Neuronal stem cell (in vitro differentiated cells): ENCODE results near the gene CDC34.

ENCODE experiments used
- DNase-seq: peaks from one replicate; pipeline ENCODE4 v3.0.0-alpha.2; 2013; ENCODE audit warnings: low spot score
- H2AFZ ChIP-seq: one replicate; pipeline ENCODE4 v1.6.1; 2013; ENCODE audit warnings: mild to moderate bottlenecking, low read length, inconsistent platforms
- H2AK5ac ChIP-seq: 2 replicates; pipeline ENCODE4 v1.6.1; 2013; ENCODE audit warnings: low read depth, mild to moderate bottlenecking, inconsistent platforms, low read length, moderate library complexity, mixed read lengths
- H2BK120ac ChIP-seq: 2 replicates; pipeline ENCODE4 v1.6.1; 2013; ENCODE audit warnings: low read depth, mild to moderate bottlenecking, inconsistent platforms, low read length, moderate library complexity, mixed read lengths
- H2BK12ac ChIP-seq: one replicate; pipeline ENCODE4 v1.6.1; 2013; ENCODE audit warnings: low read length, inconsistent platforms
- H2BK15ac ChIP-seq: 2 replicates; pipeline ENCODE4 v1.6.1; 2013; ENCODE audit warnings: mild to moderate bottlenecking, low read length, inconsistent platforms, mixed read lengths
- H2BK5ac ChIP-seq: one replicate; pipeline ENCODE4 v1.6.1; 2013; ENCODE audit warnings: inconsistent platforms, mild to moderate bottlenecking, low read length, moderate library complexity
- H3K14ac ChIP-seq: one replicate; pipeline ENCODE4 v1.6.1; 2013; ENCODE audit warnings: low read length, inconsistent platforms
- H3K18ac ChIP-seq: 2 replicates; pipeline ENCODE4 v1.6.1; 2013; ENCODE audit warnings: low read length, inconsistent platforms
- H3K23ac ChIP-seq: 2 replicates; pipeline ENCODE4 v1.6.1; 2013; ENCODE audit warnings: low read depth, mild to moderate bottlenecking, mixed read lengths, low read length, inconsistent platforms; ENCODE audit not compliant: poor library complexity
- H3K27ac ChIP-seq: replicated peaks from 3 replicates; pipeline ENCODE4 v1.5.1; 2013; ENCODE audit warnings: low read length, inconsistent platforms
- H3K27me3 ChIP-seq, 3 experiments: 2 replicates each; pipeline ENCODE4 v1.6.1; 2013; ENCODE audit warnings: low read length in 3 of 3, mild to moderate bottlenecking in 2 of 3, inconsistent platforms in 1 of 3, low read depth in 1 of 3, mixed read lengths in 1 of 3, moderate library complexity in 1 of 3; ENCODE audit not compliant: control insufficient read depth in 3 of 3, insufficient read depth in 3 of 3
- H3K36me3 ChIP-seq, 2 donors: replicated peaks in 1 of 2; 2 replicates each; pipeline ENCODE4 v1.6.1; 2013; ENCODE audit warnings: low read length in 2 of 2; ENCODE audit not compliant: control insufficient read depth in 2 of 2, insufficient read depth in 2 of 2
- H3K4ac ChIP-seq: 2 replicates; pipeline ENCODE4 v1.6.1; 2013; ENCODE audit warnings: inconsistent platforms, mild to moderate bottlenecking, low read length, moderate library complexity
- H3K4me1 ChIP-seq, 2 donors: 1 replicate in 1 of 2; 2 replicates in 1 of 2; pipeline ENCODE4 v1.6.1; 2013; ENCODE audit warnings: low read length in 2 of 2, low read depth in 1 of 2; ENCODE audit not compliant: control insufficient read depth in 2 of 2, insufficient read depth in 1 of 2
- H3K4me2 ChIP-seq: one replicate; pipeline ENCODE4 v1.6.1; 2013; ENCODE audit warnings: mild to moderate bottlenecking, low read length, inconsistent platforms; ENCODE audit not compliant: insufficient read depth, poor library complexity, severe bottlenecking
- H3K4me3 ChIP-seq, 2 donors: 2 replicates each; pipeline ENCODE4 v1.5.1; 2013; ENCODE audit warnings: low read length in 2 of 2, mild to moderate bottlenecking in 2 of 2, inconsistent platforms in 1 of 2, moderate library complexity in 1 of 2
- H3K79me1 ChIP-seq: one replicate; pipeline ENCODE4 v1.6.1; 2013; ENCODE audit warnings: low read depth, mild to moderate bottlenecking, inconsistent platforms, low read length, moderate library complexity
- H3K9ac ChIP-seq: one replicate; pipeline ENCODE4 v1.6.1; 2013; ENCODE audit warnings: mild to moderate bottlenecking, low read depth, low read length, inconsistent platforms; ENCODE audit not compliant: poor library complexity
- H3K9me3 ChIP-seq, 2 donors: replicated peaks in 1 of 2; 2 replicates each; pipeline versions ENCODE3 to v1.6.1; 2013; ENCODE audit warnings: low read length in 2 of 2, mild to moderate bottlenecking in 2 of 2, inconsistent platforms in 1 of 2, low read depth in 1 of 2, mixed read lengths in 1 of 2, moderate library complexity in 1 of 2; ENCODE audit not compliant: control insufficient read depth in 2 of 2, insufficient read depth in 1 of 2
- H4K8ac ChIP-seq: one replicate; pipeline ENCODE4 v1.6.1; 2013; ENCODE audit warnings: low read depth, mild to moderate bottlenecking, inconsistent platforms, low read length, moderate library complexity
- H4K91ac ChIP-seq: one replicate; pipeline ENCODE4 v1.6.1; 2013; ENCODE audit warnings: low read length, low read depth, mild to moderate bottlenecking, inconsistent platforms; ENCODE audit not compliant: poor library complexity
- WGBS, 2 donors: extraction: QIAGEN DNeasy Blood & Tissue Kit; methylation state at CpG; one replicate each; pipeline ENCODE4 v1.1.7; 2013; ENCODE audit warnings: missing lambda C conversion rate in 2 of 2, mixed read lengths in 1 of 2; ENCODE audit not compliant: insufficient read length in 2 of 2, insufficient replicate concordance in 1 of 2; ENCODE audit errors: extremely low coverage in 2 of 2; 5-methylcytosine and 5-hydroxymethylcytosine counted together

CDC34 gene

DNA sequence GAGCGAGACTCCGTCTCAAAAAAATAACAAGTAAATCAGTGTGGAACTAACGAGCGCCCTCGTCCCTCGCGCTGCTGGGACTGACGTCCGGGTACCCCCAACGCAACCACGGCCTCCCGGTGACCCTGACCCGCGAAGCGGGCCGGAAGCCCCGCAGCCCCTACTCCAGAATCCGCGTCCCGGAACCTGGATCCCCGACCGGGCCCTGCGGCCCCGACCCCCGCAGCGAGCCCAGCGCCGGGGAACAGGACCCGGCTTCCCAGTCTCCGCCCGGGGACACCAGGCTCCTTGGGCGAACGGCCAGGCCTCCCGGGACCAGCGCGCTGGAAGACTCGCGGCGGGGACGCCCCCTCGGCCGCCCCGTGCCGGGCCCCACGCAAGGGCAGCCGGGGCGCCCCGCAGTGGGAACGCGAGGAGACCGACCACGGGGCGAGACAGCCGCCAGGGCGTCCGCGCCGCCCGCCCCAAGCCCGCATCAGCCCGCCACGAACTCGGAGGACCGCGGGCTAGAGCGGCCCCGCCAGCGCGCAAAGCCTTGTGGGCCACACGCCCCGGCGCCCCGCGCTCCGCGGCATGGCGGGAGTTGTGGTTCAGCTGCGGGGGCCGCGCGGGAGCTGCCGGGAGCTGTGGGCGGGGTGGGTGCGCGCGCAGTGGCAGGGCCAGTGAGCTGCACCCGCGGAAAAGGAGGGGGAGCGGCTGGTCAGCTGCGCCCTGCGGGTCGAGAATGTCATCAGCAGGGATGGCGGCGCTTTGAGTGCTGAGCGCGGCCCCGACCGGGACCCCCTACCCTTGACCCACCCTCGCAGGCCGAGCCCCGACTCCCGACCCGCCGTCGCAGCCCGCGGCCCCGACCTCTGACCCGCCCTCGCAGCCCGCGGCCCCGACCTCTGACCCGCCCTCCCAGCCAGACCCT lies 42.8 kb upstream of the CDC34 start:
- Histone ChIP-seq H3K4ac (peak overlapping the region; percentile 84), H3K27me3 (no peaks in the 10 kb centered on the region), H3K14ac (peak overlapping the region; percentile 99), H3K9ac (peak overlapping the region; percentile 95), H3K36me3 (no peaks in the 10 kb centered on the region), H3K9me3 (peaks cover 2 to 6% of the 10 kb centered on the region in 2 donors), H2AK5ac (peak overlapping the region; percentile 95), H2BK5ac (peak overlapping the region; percentile 98), H3K4me1 (peaks cover 15 to 19% of the 10 kb centered on the region in 2 donors), H2BK12ac (no peak overlapping the region), H2BK120ac (peak overlapping the region; percentile 87), H3K27ac (peak overlapping the region; percentile 90), H2AFZ (peak overlapping the region; percentile 95), H4K8ac (no peak overlapping the region), H2BK15ac (peak overlapping the region; percentile 85), H3K79me1 (peaks cover 3% of the 10 kb centered on the region), H3K18ac (peak overlapping the region; percentile 99), H3K23ac (peak overlapping the region; percentile 98), H3K4me3 (peak overlapping the region; percentile 81 to 97), H3K4me2 (peak overlapping the region; percentile 93), H4K91ac (no peak overlapping the region)
- peak; percentile 92 for DNase-seq
- WGBS, 2 donors = no CpG with 5 or more reads among the region's 114 CpGs

DNA sequence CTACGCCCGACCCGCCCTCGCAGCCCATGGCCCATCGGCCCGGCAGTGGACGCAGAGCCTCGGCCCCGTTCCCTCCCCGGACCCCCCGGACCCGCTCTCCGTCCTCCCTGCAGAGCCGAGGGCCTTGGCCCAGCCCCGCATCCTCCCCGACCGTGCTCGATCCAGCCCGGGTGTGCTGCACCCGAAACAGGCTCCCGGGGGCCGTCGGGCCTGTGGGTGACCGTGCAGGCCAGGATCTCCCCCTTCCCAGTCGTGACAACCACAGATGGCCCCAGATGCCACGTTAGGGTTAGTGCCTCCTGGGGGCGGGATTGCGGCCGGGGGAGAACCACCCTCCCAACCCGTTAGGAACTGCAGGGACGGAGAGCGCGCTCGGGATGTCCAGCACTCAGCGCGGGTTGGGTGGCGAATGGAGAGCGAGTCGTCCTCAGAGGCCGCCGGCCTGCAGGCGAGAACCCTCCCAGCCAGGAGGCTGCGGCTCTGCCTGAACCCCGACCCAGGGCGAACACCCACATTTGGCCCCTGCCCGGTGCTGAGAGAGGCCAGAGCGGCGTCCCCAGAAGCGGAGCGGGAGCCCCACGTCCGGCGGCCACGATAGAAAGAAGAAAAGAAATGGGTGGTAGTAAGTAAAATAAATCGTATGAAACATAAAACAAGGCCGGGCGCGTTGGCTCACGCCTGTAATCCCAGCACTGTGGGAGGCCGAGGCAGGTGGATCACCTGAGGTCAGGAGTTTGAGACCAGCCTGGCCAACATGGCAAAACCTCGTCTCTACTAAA lies 42.0 kb upstream of the CDC34 start:
- Histone ChIP-seq H3K9ac (peak overlapping the region; percentile 91), H3K27me3 (no peaks in the 10 kb centered on the region), H2AFZ (peak overlapping the region; percentile 95), H4K91ac (peak overlapping the region; percentile 72), H3K79me1 (peaks cover 3% of the 10 kb centered on the region), H3K4me2 (peak overlapping the region; percentile 93), H3K9me3 (peaks cover 2 to 6% of the 10 kb centered on the region in 2 donors), H2BK12ac (no peak overlapping the region), H3K27ac (peak overlapping the region; percentile 72), H4K8ac (no peak overlapping the region), H3K4me3 (peak overlapping the region; percentile 81 to 91), H3K18ac (peak overlapping the region; percentile 97), H2AK5ac (peak overlapping the region; percentile 95), H3K4me1 (peaks cover 15 to 18% of the 10 kb centered on the region in 2 donors), H3K23ac (peak overlapping the region; percentile 98), H2BK120ac (peak overlapping the region; percentile 87), H2BK15ac (peak overlapping the region; percentile 75), H2BK5ac (peak overlapping the region; percentile 93), H3K14ac (peak overlapping the region; percentile 99), H3K4ac (peak overlapping the region; percentile 89), H3K36me3 (no peaks in the 10 kb centered on the region)
- no CpG with 5 or more reads among the region's 61 CpGs for WGBS, 2 donors
- no peak for DNase-seq

DNA sequence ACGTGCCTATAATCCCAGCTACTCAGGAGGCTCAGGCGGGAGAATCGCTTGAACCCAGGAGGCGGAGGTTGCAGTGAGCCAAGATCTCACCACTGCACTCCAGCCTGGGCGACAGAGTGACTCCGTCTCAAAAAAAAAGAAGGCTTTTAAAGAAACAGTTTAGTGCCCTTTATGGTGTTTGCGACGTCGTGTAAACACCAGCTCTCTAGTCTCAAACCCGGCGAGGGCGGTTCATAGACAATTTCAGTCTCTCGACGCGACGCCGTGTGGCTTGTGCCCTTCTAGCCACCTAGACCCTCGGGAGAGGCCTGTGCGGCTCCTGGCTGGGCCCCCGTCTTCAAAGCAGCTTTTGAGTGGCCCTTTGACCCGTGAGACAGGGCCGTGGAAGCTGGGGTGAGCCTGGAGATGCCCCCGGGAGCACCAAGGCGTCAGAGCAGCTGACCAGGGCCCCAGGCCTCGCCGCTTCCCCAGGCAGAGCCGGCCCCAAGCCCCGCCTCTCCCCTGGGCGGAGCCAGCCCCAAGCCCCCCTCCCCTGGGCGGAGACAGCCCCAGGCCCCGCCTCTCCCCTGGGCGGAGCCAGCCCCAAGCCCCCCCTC lies 40.3 kb upstream of the CDC34 start:
- no peak for DNase-seq
- H3K4me3 ChIP-seq = no peak overlapping the region
- H3K4me1 ChIP-seq = peaks cover 3 to 5% of the 10 kb centered on the region in 2 donors
- no peak overlapping the region for H3K14ac ChIP-seq
- no CpG with 5 or more reads among the region's 32 CpGs for WGBS, 2 donors
- H3K9me3 ChIP-seq = peaks cover 2 to 6% of the 10 kb centered on the region in 2 donors
- H4K8ac ChIP-seq = no peak overlapping the region
- H3K23ac ChIP-seq = no peak overlapping the region
- no peak overlapping the region for H2BK120ac ChIP-seq
- H2AK5ac ChIP-seq = no peak overlapping the region
- H3K27ac ChIP-seq = no peak overlapping the region
- H2BK5ac ChIP-seq = no peak overlapping the region
- H2BK12ac ChIP-seq = no peak overlapping the region
- no peak overlapping the region for H3K4ac ChIP-seq
- no peak overlapping the region for H3K18ac ChIP-seq
- no peak overlapping the region for H3K4me2 ChIP-seq
- peaks cover 3% of the 10 kb centered on the region for H3K79me1 ChIP-seq
- no peak overlapping the region for H2BK15ac ChIP-seq
- peaks cover 0 to 5% (median 0%) of the 10 kb centered on the region in 3 experiments for H3K27me3 ChIP-seq
- no peak overlapping the region for H3K9ac ChIP-seq
- no peak overlapping the region for H2AFZ ChIP-seq
- no peak overlapping the region for H4K91ac ChIP-seq
- no peaks in the 10 kb centered on the region for H3K36me3 ChIP-seq
